BJ (cell line): ENCODE results near the gene CASK. TPM values are rescaled to one million over a fixed set of nuclear protein-coding genes. Genes with fewer than 3 reads are reported as not detected.

Source experiments
- CTCF ChIA-PET: fragments of 350-600 bp; formaldehyde crosslinking; extraction: SDS; loops from one replicate; lab custom pipeline; 2021; ENCODE audit warnings: antibody characterized with exemption, inconsistent platforms; lab: Yijun Ruan, JAX
- POLR2A ChIA-PET: fragments of 300-600 bp; sonication (Branson Sonifier 250); formaldehyde crosslinking; extraction: SDS; loops from one replicate; lab custom pipeline; 2021; ENCODE audit warnings: antibody characterized with exemption; lab: Charles Lee
- DNase-seq: peaks from one replicate; pipeline ENCODE4 v3.0.0-alpha.2; 2011; ENCODE audit warnings: low read depth
- H3K27me3 ChIP-seq: 2 replicates; pipeline ENCODE4 v1.6.0; 2011; ENCODE audit warnings: low read length; ENCODE audit not compliant: control insufficient read depth, insufficient read depth
- H3K36me3 ChIP-seq: 2 replicates; pipeline ENCODE4 v1.5.1; 2011; ENCODE audit warnings: low read length; ENCODE audit not compliant: control insufficient read depth, insufficient read depth
- H3K4me3 ChIP-seq: 2 replicates; pipeline ENCODE4 v1.5.1; 2011; ENCODE audit warnings: low read depth, mild to moderate bottlenecking, control low read depth, low read length
- polyA plus RNA-seq: library from polyadenylated mRNA; depleted of rRNA; stranded (reverse); fragments of >200 nt; gene quantifications from 2 replicates; pipeline ENCODE4 v1.2.3, GENCODE V29; 2011
- TF ChIP-seq, protein P1 (sequence below): IDR thresholded peaks from 2 replicates; pipeline ENCODE4 v1.5.1; 2011; ENCODE audit warnings: low read depth, mild to moderate bottlenecking, control low read depth, inconsistent platforms, low read length, moderate library complexity; ENCODE audit not compliant: insufficient read depth

Gene CASK
- polyA plus RNA-seq, 1 experiment, result 12.3 TPM

DNA sequence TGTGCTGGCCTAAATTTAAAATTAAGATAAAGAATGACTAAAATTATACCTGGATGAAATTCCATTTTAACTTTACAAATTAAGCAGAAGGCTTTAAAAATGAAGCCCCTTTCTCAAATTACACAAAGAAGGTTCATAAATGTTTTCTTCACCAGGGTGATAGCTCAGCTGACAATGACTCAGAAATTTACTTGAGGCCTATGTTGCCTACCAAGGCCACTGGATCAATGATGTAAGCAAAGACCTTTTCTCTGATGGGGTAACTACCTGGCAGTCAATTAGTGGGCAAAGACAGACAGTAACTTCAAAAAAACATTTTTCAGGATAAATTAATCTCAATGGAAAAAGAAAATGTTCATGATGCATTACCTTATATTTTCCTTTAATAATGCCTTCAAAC is 258.4 kb downstream of the CASK start:
- Histone ChIP-seq H3K36me3 (peaks cover 2% of the 10 kb centered on the region; the same call in 1 of the 2 replicates), H3K27me3 (no peaks in the 10 kb centered on the region), H3K4me3 (no peak overlapping the region)
- CTCF ChIA-PET, result no interaction called here
- DNase-seq, result no peak
- POLR2A ChIA-PET, result no interaction called here
- TF ChIP-seq, protein P1, sequence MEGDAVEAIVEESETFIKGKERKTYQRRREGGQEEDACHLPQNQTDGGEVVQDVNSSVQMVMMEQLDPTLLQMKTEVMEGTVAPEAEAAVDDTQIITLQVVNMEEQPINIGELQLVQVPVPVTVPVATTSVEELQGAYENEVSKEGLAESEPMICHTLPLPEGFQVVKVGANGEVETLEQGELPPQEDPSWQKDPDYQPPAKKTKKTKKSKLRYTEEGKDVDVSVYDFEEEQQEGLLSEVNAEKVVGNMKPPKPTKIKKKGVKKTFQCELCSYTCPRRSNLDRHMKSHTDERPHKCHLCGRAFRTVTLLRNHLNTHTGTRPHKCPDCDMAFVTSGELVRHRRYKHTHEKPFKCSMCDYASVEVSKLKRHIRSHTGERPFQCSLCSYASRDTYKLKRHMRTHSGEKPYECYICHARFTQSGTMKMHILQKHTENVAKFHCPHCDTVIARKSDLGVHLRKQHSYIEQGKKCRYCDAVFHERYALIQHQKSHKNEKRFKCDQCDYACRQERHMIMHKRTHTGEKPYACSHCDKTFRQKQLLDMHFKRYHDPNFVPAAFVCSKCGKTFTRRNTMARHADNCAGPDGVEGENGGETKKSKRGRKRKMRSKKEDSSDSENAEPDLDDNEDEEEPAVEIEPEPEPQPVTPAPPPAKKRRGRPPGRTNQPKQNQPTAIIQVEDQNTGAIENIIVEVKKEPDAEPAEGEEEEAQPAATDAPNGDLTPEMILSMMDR, result no peak

DNA sequence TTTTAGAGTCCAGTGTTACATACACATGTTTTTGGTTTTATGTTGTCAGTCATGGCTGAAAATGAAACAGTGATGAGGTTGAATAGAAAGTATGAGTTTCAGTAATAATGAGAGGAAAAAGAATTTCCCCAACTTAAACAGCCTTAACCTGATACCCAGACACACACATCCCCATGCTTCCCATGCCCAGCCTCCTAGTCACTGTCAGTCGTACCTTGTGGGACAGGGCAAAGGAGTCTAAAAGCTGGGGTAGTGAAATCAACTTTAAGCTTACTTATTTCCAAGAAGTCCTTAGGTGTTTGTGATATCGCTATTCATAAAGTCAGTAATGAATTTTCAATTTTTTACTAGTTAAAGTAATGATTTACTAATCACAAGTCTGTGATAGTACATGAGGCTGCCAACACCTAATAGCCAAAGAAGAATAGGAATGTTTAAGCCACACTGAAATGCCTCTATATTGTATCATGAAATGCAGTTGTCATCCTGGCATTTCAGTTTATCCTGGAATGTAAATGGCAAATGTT is 258.9 kb downstream of the CASK start:
- no peak for DNase-seq
- Histone ChIP-seq H3K36me3 (peaks cover 2% of the 10 kb centered on the region; the same call in 1 of the 2 replicates), H3K4me3 (no peak overlapping the region), H3K27me3 (no peaks in the 10 kb centered on the region)
- CTCF ChIA-PET, result no interaction called here
- POLR2A ChIA-PET, result no interaction called here
- TF ChIP-seq, protein P1, result no peak

DNA sequence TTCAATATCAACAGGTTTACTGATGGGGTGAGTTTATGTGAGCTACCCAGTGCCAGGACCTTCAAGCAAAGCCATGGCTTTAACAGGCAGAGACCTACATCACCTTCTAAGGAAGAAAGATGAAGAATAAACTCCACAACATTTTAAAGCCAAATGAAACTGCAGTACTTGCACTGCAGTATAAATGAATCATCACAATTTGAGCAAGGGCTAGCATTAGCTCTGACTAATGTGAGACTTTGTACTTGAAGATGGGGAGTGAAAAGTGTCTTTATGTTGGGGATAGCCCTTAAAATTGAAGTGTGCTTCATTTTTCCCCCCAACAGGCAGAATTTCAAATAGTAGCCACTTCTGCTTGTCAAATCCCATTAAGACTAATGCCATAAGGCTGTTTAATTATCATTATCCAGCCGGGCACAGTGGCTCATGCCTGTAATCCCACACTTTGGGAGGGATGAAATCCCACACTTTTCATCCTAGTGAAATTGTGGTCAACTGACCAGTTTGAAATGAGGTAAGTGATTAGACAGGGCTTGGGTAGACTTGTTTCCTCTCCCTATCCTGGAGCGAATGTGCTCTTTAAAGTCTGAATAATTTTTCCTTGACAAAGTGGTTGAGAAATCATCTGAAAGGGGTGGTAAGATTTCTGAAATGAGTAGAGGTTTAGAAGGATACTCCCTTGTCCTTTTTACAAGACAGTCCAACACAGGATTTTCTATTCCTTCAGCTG is 261.8 kb downstream of the CASK start:
- H3K4me3 ChIP-seq, result no peak overlapping the region
- no peaks in the 10 kb centered on the region for H3K27me3 ChIP-seq
- DNase-seq, result no peak
- POLR2A ChIA-PET, result no interaction called here
- TF ChIP-seq, protein P1, result no peak
- CTCF ChIA-PET, result no interaction called here
- peaks cover 2% of the 10 kb centered on the region; the same call in 1 of the 2 replicates for H3K36me3 ChIP-seq

DNA sequence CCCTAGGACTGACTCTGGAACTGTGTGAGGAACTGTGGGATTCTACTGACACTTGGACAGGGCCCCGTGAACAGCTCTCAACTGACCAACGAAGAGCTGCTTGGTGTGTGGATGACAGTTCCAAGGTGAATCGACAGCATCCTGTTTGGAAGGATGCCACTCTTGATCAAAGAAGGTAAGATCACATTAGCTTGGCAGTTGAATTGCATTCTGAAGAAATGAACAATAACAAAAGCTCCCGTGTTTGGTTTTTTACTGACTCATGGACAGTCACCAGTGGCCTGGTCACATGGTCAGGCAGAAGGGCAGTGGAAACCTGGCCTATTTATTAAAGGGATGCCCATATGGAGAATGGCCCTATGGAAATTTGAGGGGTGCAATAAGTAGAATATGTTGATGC is 267.7 kb downstream of the CASK start:
- TF ChIP-seq, protein P1, result no peak
- Histone ChIP-seq H3K36me3 (peaks cover 2% of the 10 kb centered on the region; the same call in 1 of the 2 replicates), H3K4me3 (no peak overlapping the region), H3K27me3 (no peaks in the 10 kb centered on the region)
- no peak for DNase-seq
- ChIA-PET POLR2A (no interaction called here), CTCF (no interaction called here)

DNA sequence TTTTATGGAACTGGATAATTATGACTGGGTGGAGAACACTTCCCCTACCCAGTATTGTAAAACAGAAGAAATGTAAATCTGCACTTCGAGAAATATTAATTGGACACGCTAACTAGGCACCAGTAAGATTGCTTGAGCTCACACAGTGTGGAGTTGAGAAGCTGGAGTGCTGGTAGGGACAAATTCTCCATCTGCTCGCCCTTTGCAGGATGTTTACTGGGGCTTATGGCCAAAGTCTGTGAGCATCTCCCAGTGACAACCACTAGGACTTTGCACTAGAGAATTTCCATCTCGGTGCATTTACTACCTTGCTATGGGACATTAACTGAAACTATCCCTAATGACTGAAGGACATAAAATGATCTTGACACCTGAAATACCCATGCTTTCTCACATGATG is 268.3 kb downstream of the CASK start:
- no peak for DNase-seq
- Histone ChIP-seq H3K36me3 (no peaks in the 10 kb centered on the region), H3K27me3 (no peaks in the 10 kb centered on the region), H3K4me3 (no peak overlapping the region)
- CTCF ChIA-PET, result no interaction called here
- TF ChIP-seq, protein P1, result no peak
- POLR2A ChIA-PET, result no interaction called here
